ENCODE data around the gene XCL1. TPM values are rescaled to one million over a fixed set of nuclear protein-coding genes. Genes with fewer than 3 reads are reported as not detected.
A peak's percentile ranks its signal among the peaks of the same experiment; 100 is the strongest.

The XCL1 gene
- total and polyA plus RNA-seq, 2 of the 13 experiments (the other 11 are each of a cell fraction or from before 2014, with no cell fraction given): 2.5 to 7.6 TPM

DNA sequence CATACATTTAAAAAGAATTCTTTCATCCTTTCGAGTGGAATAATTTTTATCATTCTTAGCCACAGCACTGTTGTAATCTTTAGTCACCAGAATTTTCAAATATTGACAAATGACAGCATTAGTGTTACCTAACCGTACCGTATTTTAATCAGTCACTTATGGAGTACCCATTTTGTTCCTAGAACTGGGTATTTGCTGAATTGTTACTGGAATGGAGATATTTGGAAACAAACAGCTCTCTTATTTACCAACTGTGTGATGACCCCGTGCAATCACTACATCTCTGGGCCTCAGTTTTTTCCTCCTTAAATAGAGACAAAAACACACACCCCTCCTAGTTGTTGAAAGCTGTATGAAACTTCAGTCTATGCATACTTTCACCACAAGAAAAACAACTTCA lies 24.7 kb upstream of the XCL1 start (continued):
- TF ChIP-seq ZNF839 (CRISPR knock-in tag; IDR thresholded peaks at IDR 0.05; ENCODE audit: borderline replicate concordance): no peak
- TF ChIP-seq YEATS2 (CRISPR knock-in tag; IDR thresholded peaks at IDR 0.05; ENCODE audit: borderline replicate concordance): no peak
- no peak for TF ChIP-seq ELF1 (CRISPR knock-in tag; IDR thresholded peaks at IDR 0.05)
- TF ChIP-seq MTF2 (CRISPR knock-in tag; IDR thresholded peaks at IDR 0.05; ENCODE audit: borderline replicate concordance): no peak
- TF ChIP-seq, protein P1, sequence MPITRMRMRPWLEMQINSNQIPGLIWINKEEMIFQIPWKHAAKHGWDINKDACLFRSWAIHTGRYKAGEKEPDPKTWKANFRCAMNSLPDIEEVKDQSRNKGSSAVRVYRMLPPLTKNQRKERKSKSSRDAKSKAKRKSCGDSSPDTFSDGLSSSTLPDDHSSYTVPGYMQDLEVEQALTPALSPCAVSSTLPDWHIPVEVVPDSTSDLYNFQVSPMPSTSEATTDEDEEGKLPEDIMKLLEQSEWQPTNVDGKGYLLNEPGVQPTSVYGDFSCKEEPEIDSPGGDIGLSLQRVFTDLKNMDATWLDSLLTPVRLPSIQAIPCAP (CRISPR knock-in tag; IDR thresholded peaks at IDR 0.05; ENCODE audit: low read depth): no peak
- no peak for TF ChIP-seq ZNF24 (IDR thresholded peaks at IDR 0.05)
- no peak for TF ChIP-seq ZNF205 (CRISPR knock-in tag; IDR thresholded peaks at IDR 0.05)
- TF ChIP-seq ZBTB20 (CRISPR knock-in tag; IDR thresholded peaks at IDR 0.05; ENCODE audit: borderline replicate concordance, low read depth): peak; percentile 29; the same call in 1 of the 2 replicates
- TF ChIP-seq SIN3B (IDR thresholded peaks at IDR 0.05; ENCODE audit: low read length): no peak
- TF ChIP-seq ZNF44 (CRISPR knock-in tag; IDR thresholded peaks at IDR 0.05): no peak
- no peak for TF ChIP-seq ZNF572 (CRISPR knock-in tag; IDR thresholded peaks at IDR 0.05)
- TF ChIP-seq KDM3A (CRISPR knock-in tag; IDR thresholded peaks at IDR 0.05; ENCODE audit: low read depth): peak; percentile 39; the same call in 1 of the 2 replicates
- no peak for TF ChIP-seq ZSCAN30 (CRISPR knock-in tag; IDR thresholded peaks at IDR 0.05)
- TF ChIP-seq, protein P2, sequence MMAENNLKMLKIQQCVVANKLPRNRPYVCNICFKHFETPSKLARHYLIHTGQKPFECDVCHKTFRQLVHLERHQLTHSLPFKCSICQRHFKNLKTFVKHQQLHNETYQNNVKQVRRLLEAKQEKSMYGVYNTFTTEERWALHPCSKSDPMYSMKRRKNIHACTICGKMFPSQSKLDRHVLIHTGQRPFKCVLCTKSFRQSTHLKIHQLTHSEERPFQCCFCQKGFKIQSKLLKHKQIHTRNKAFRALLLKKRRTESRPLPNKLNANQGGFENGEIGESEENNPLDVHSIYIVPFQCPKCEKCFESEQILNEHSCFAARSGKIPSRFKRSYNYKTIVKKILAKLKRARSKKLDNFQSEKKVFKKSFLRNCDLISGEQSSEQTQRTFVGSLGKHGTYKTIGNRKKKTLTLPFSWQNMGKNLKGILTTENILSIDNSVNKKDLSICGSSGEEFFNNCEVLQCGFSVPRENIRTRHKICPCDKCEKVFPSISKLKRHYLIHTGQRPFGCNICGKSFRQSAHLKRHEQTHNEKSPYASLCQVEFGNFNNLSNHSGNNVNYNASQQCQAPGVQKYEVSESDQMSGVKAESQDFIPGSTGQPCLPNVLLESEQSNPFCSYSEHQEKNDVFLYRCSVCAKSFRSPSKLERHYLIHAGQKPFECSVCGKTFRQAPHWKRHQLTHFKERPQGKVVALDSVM (CRISPR knock-in tag; IDR thresholded peaks at IDR 0.05): no peak
- TF ChIP-seq, protein P3, sequence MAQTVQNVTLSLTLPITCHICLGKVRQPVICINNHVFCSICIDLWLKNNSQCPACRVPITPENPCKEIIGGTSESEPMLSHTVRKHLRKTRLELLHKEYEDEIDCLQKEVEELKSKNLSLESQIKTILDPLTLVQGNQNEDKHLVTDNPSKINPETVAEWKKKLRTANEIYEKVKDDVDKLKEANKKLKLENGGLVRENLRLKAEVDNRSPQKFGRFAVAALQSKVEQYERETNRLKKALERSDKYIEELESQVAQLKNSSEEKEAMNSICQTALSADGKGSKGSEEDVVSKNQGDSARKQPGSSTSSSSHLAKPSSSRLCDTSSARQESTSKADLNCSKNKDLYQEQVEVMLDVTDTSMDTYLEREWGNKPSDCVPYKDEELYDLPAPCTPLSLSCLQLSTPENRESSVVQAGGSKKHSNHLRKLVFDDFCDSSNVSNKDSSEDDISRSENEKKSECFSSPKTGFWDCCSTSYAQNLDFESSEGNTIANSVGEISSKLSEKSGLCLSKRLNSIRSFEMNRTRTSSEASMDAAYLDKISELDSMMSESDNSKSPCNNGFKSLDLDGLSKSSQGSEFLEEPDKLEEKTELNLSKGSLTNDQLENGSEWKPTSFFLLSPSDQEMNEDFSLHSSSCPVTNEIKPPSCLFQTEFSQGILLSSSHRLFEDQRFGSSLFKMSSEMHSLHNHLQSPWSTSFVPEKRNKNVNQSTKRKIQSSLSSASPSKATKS (CRISPR knock-in tag; IDR thresholded peaks at IDR 0.05): no peak
- TF ChIP-seq ZNF850 (CRISPR knock-in tag; conservative IDR thresholded peaks at IDR 0.05): no peak
- no peak for TF ChIP-seq ZBTB3 (CRISPR knock-in tag; IDR thresholded peaks at IDR 0.05; ENCODE audit: borderline replicate concordance, low read depth)
- TF ChIP-seq HMG20A (CRISPR knock-in tag; IDR thresholded peaks at IDR 0.05; ENCODE audit: borderline replicate concordance): peak; percentile 77; the same call in 1 of the 2 replicates
- TF ChIP-seq, protein P4, sequence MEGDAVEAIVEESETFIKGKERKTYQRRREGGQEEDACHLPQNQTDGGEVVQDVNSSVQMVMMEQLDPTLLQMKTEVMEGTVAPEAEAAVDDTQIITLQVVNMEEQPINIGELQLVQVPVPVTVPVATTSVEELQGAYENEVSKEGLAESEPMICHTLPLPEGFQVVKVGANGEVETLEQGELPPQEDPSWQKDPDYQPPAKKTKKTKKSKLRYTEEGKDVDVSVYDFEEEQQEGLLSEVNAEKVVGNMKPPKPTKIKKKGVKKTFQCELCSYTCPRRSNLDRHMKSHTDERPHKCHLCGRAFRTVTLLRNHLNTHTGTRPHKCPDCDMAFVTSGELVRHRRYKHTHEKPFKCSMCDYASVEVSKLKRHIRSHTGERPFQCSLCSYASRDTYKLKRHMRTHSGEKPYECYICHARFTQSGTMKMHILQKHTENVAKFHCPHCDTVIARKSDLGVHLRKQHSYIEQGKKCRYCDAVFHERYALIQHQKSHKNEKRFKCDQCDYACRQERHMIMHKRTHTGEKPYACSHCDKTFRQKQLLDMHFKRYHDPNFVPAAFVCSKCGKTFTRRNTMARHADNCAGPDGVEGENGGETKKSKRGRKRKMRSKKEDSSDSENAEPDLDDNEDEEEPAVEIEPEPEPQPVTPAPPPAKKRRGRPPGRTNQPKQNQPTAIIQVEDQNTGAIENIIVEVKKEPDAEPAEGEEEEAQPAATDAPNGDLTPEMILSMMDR (CRISPR knock-in tag; IDR thresholded peaks at IDR 0.05): no peak
- TF ChIP-seq, protein P5, sequence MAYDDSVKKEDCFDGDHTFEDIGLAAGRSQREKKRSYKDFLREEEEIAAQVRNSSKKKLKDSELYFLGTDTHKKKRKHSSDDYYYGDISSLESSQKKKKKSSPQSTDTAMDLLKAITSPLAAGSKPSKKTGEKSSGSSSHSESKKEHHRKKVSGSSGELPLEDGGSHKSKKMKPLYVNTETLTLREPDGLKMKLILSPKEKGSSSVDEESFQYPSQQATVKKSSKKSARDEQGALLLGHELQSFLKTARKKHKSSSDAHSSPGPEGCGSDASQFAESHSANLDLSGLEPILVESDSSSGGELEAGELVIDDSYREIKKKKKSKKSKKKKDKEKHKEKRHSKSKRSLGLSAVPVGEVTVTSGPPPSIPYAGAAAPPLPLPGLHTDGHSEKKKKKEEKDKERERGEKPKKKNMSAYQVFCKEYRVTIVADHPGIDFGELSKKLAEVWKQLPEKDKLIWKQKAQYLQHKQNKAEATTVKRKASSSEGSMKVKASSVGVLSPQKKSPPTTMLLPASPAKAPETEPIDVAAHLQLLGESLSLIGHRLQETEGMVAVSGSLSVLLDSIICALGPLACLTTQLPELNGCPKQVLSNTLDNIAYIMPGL (CRISPR knock-in tag; IDR thresholded peaks at IDR 0.05; ENCODE audit: borderline replicate concordance in 1 of 2, low read depth in 1 of 2): no peak
- TF ChIP-seq MED13 (CRISPR knock-in tag; IDR thresholded peaks at IDR 0.05): no peak
